Renal cortical epithelial cell (primary cell): ENCODE data around the gene C1orf21. TPM values are rescaled to one million over a fixed set of nuclear protein-coding genes. Genes with fewer than 3 reads are reported as not detected.

ENCODE experiments used
- DNase-seq: peaks from one replicate; pipeline ENCODE4 v3.0.0-alpha.2; 2011; ENCODE audit warnings: low read depth
- total RNA-seq: library from RNA; depleted of rRNA; stranded (reverse); fragments of >200 nt; gene quantifications from 2 replicates; pipeline ENCODE4 v1.2.3, GENCODE V29; 2014

The C1orf21 gene
- total RNA-seq, 1 donor from 2014 or later: 1.7 TPM

GRCh38 chr1:184485751-184486723 lies 99.2 kb downstream of the C1orf21 start:
- DNase-seq: peak; percentile 46

GRCh38 chr1:184486761-184487445 lies 100.1 kb downstream of the C1orf21 start:
- no peak for DNase-seq

GRCh38 chr1:184487531-184488193 lies 100.8 kb downstream of the C1orf21 start:
- DNase-seq: no peak

- DNase-seq: no peak
Observed at GRCh38 chr1:184489908-184490307, 103.1 kb downstream of the C1orf21 start.

- no peak for DNase-seq
Observed at GRCh38 chr1:184492536-184492935, 105.7 kb downstream of the C1orf21 start.

- no peak for DNase-seq
Observed at GRCh38 chr1:184493987-184494388, 107.2 kb downstream of the C1orf21 start.

GRCh38 chr1:184494929-184495328 lies 108.1 kb downstream of the C1orf21 start:
- DNase-seq: no peak

- DNase-seq: no peak
Observed at GRCh38 chr1:184497959-184498723, 111.3 kb downstream of the C1orf21 start.

GRCh38 chr1:184499616-184500015 lies 112.8 kb downstream of the C1orf21 start:
- DNase-seq: no peak

- DNase-seq: no peak
Observed at GRCh38 chr1:184502161-184502560, 115.3 kb downstream of the C1orf21 start.

- no peak for DNase-seq
Observed at GRCh38 chr1:184503221-184503749, 116.5 kb downstream of the C1orf21 start.

GRCh38 chr1:184504040-184504954 lies 117.5 kb downstream of the C1orf21 start:
- no peak for DNase-seq

- no peak for DNase-seq
Observed at GRCh38 chr1:184504955-184505338, 118.1 kb downstream of the C1orf21 start.

GRCh38 chr1:184506481-184506880 lies 119.7 kb downstream of the C1orf21 start:
- no peak for DNase-seq

- no peak for DNase-seq
Observed at GRCh38 chr1:184507165-184507564, 120.3 kb downstream of the C1orf21 start.

- DNase-seq: no peak
Observed at GRCh38 chr1:184507604-184508280, 120.9 kb downstream of the C1orf21 start.

GRCh38 chr1:184509105-184509504 lies 122.3 kb downstream of the C1orf21 start:
- DNase-seq: no peak

- DNase-seq: no peak
Observed at GRCh38 chr1:184510110-184510509, 123.3 kb downstream of the C1orf21 start.

GRCh38 chr1:184512724-184513123 lies 125.9 kb downstream of the C1orf21 start:
- DNase-seq: no peak

GRCh38 chr1:184513421-184513820 lies 126.6 kb downstream of the C1orf21 start:
- peak; percentile 66 for DNase-seq
